Muscle layer of duodenum (tissue), 2 donors: ENCODE measurements around the gene SPTBN4.
"Not testable (repeated sequence)": the region's sequence is repeated elsewhere in the genome, so short reads cannot be mapped to it uniquely, and the experiment has no call there.

Source experiments
- H3K27ac ChIP-seq: one replicate; pipeline ENCODE4 v1.7.0; 2013; ENCODE audit warnings: mild to moderate bottlenecking, low read length
- H3K27me3 ChIP-seq: one replicate; pipeline ENCODE4 v1.7.0; 2013; ENCODE audit warnings: low read depth, mild to moderate bottlenecking, control low read depth, low read length
- H3K36me3 ChIP-seq, 2 donors: one replicate each; pipeline ENCODE4 v1.7.0; 2013; ENCODE audit warnings: low read length in 2 of 2, control low read depth in 1 of 2, mild to moderate bottlenecking in 1 of 2; ENCODE audit not compliant: insufficient read depth in 2 of 2, control insufficient read depth in 1 of 2
- H3K4me1 ChIP-seq, 2 donors: one replicate each; pipeline ENCODE4 v1.7.0; 2013; ENCODE audit warnings: low read length in 2 of 2, mild to moderate bottlenecking in 2 of 2, control low read depth in 1 of 2, moderate library complexity in 1 of 2; ENCODE audit not compliant: insufficient read depth in 2 of 2, control insufficient read depth in 1 of 2
- H3K4me3 ChIP-seq, 2 donors: one replicate each; pipeline ENCODE4 v1.7.0; 2013; ENCODE audit warnings: low read length in 2 of 2, low read depth in 1 of 2, mild to moderate bottlenecking in 1 of 2
- H3K9me3 ChIP-seq, 2 donors: one replicate each; pipeline ENCODE4 v1.7.0; 2013; ENCODE audit warnings: low read length in 2 of 2, control low read depth in 1 of 2, mild to moderate bottlenecking in 1 of 2; ENCODE audit not compliant: control insufficient read depth in 1 of 2
- donor health status: healthy.

The SPTBN4 gene

DNA sequence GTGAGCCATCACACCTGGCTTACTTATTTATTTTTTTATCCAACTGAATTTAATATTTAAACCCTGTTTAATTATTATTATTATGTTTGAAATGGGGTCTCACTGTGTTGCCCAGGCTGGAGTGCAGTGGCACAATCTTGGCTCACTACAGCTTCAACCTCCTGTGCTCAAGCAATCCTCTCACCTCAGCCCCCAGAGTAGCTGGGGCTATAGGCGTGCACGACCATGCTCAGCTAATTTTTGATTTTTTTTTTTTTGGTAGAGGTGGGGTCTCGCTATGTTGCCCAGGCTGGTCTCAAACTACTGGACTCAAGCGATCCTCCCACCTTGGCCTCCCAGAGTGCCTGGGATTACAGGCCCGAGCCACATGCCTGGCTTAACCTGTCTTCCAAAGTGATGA, 32.5 kb downstream of the SPTBN4 start:
- H3K36me3 ChIP-seq = peaks cover 0 to 15% of the 10 kb centered on the region in 2 donors

DNA sequence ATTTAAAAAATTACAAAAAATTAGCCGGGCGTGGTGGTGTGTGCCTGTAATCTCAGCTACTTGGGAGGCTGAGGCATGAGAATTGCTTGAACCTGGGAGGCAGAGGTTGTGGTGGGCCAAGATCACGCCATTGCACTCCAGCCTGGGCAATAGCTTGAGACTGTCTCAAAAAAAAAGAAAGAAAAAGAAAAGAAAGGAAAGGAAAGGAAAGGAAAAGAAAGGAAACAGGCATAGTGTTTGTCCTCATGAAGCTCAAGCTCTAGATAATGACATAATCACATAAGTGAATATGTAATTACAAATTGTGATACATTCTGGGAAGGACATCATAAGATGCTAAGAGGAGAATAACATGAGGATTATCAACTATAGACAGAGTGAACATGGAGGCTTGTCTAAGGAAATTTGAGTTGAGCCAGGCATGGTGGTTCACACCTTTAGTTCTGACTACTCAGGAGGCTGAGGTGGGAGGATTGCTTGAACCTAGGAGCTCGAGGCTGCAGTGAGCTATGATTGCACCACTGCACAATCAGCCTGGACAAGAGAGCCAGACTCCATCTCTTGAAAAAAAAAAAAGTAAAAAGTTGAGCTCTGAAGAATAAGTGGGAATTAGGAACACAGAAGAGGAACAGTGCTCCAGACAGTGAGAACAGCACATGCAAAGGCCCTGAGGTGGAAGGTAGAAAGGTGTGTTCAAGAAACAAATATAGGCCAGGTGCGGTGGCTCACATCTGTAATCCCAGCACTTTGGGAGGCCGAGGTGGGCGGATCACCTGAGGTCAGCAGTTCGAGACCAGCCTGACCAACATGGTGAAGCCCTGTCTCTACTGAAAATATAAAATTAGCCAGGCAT, 34.1 kb downstream of the SPTBN4 start:
- H3K4me3 ChIP-seq, H3K4me1 ChIP-seq, H3K9me3 ChIP-seq, H3K27ac ChIP-seq, H3K27me3 ChIP-seq: not testable (repeated sequence)
- peaks cover 0 to 10% of the 10 kb centered on the region in 2 donors for H3K36me3 ChIP-seq

More for the DNA sequence above, 32.5 kb downstream of the SPTBN4 start:
- H3K9me3 ChIP-seq = no peaks in the 10 kb centered on the region
- no peak overlapping the region for H3K27ac ChIP-seq
- H3K4me1 ChIP-seq = no peaks in the 10 kb centered on the region
- no peaks in the 10 kb centered on the region for H3K27me3 ChIP-seq
- no peak overlapping the region for H3K4me3 ChIP-seq

DNA sequence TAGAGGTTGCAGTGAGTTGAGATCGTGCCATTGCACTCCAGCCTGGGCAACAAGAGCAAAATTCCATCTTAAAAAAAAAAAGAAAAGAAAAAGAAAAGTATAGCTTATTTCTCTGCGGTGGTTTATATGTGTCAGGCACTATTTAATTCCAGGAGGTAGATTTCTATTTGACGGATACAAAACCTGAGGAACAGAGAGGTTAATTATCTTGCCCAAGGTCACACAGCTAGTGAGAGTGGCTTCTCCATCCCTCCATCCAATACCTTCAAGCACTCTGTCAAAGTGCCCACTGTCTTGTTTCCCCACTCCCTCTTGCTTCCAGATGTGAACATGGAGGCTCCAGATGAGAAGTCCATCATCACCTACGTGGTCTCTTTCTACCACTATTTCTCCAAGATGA, 34.8 kb downstream of the SPTBN4 start:
- H3K4me1 ChIP-seq = no peaks in the 10 kb centered on the region
- H3K27me3 ChIP-seq = no peaks in the 10 kb centered on the region
- H3K9me3 ChIP-seq = no peaks in the 10 kb centered on the region
- H3K27ac ChIP-seq = no peak overlapping the region
- H3K36me3 ChIP-seq = peaks cover 0 to 10% of the 10 kb centered on the region in 2 donors
- no peak overlapping the region for H3K4me3 ChIP-seq

DNA sequence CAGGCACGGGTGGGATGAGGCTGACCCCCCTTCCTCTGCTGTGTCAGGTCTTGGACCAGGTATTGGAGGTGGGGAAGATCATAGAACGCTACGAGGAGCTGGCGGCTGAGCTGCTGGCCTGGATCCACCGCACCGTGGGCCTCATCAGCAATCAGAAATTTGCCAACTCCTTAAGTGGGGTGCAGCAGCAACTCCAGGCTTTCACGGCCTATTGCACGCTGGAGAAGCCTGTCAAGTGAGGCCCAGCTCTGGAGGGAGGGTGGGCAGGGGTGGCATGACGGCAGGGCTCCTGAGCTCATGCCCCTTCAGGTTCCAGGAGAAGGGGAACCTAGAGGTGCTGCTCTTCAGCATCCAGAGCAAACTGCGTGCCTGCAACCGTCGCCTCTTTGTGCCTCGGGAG, 35.3 kb downstream of the SPTBN4 start:
- Histone ChIP-seq H3K27me3 (no peaks in the 10 kb centered on the region), H3K36me3 (peaks cover 0 to 9% of the 10 kb centered on the region in 2 donors), H3K27ac (no peak overlapping the region), H3K4me3 (no peak overlapping the region), H3K9me3 (no peaks in the 10 kb centered on the region), H3K4me1 (no peaks in the 10 kb centered on the region)

DNA sequence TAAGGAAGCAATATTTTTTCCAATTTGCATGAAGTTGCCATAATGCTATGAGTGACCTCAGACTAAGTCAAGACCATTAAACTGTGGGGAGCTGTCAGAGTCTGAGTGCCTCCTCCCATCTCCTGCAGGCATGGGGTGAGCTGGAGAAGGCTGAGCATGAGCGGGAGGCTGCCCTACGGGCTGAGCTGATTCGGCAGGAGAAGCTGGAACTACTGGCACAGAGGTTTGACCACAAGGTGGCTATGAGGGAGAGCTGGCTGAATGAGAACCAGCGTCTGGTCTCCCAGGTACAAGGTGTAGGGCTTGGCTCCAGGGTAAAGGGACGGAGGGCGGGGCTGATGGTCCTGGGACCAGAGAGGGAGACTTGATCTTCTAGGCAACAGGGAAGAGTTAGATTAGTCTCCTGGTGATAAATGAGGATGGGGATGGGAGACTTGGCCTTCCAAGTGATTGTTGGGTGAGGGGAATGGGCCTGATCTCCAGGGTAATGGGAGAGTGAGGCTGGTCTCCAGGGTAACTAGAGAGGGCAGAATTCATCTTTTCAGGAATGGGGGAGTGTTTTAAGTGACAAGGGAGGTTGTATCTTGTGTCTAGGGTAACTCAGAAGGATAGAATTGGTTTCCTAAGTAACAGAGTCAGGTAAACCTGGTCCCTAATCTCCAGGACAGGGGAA, 36.0 kb downstream of the SPTBN4 start:
- Histone ChIP-seq H3K9me3 (no peaks in the 10 kb centered on the region), H3K27me3 (no peaks in the 10 kb centered on the region), H3K27ac (no peak overlapping the region), H3K4me3 (no peak overlapping the region), H3K4me1 (no peaks in the 10 kb centered on the region), H3K36me3 (peaks cover 0 to 2% of the 10 kb centered on the region in 2 donors)

DNA sequence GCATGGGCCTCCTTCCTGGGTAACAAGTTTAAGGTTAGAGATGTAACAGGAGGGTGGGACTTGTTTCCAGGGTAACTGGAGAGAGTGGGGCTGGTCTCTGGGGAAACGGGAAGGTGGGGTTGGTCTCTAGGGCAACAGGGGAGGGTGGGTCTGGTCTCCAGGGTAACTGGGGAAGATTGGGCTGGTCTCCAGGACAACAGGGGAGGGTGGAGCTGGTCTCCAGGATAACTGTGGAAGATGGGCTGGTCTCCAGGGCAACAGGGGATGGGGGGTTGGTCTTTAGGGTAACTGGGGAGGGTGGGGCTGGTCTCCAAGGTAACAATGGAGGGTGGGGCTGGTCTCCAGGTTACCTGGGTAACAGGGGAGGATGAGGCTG, 36.5 kb downstream of the SPTBN4 start:
- H3K27me3 ChIP-seq = no peaks in the 10 kb centered on the region
- H3K27ac ChIP-seq = no peak overlapping the region
- no peak overlapping the region for H3K4me3 ChIP-seq
- H3K4me1 ChIP-seq = no peaks in the 10 kb centered on the region
- H3K9me3 ChIP-seq = no peaks in the 10 kb centered on the region
- H3K36me3 ChIP-seq = no peaks in the 10 kb centered on the region

DNA sequence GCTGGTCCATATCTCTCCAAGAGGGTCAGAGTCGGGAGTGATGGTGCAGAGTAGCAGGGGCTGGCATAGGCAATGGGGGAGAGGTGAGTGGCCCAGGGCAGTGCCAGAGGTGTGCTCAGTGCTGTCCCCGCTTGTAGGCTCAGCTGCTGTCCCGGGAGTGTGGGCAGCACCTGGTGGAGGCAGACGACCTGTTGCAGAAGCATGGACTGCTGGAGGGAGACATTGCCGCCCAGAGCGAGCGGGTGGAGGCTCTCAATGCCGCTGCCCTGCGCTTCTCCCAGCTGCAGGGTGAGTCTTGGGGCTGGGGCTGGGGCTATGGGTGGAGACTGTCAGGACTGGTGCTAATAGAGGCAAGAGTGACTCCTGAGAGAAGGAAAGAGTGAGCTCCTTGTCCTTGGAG, 39.3 kb downstream of the SPTBN4 start:
- Histone ChIP-seq H3K27me3 (no peaks in the 10 kb centered on the region), H3K4me3 (no peak overlapping the region), H3K36me3 (no peaks in the 10 kb centered on the region), H3K27ac (no peak overlapping the region), H3K9me3 (no peaks in the 10 kb centered on the region), H3K4me1 (no peaks in the 10 kb centered on the region)

DNA sequence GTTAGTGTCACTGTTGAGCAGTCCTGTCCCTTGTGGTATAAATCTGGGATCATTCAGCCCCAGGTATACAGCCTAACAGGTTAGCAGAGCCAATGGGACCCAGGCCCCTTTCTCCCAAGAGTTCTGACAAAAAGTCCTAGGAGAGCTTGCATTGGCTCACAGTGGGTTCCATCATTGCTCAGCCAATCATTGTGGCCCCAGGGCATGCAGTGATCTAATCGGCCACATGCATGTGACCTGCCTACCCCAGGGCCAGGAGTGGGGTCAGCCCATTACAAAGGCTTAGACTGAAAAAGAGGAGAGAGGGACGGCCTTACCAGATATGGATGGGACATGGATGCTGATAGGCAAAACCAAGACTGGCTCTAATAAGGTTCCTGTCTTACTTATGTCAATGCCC, 41.1 kb downstream of the SPTBN4 start:
- Histone ChIP-seq H3K27me3 (peaks cover 10% of the 10 kb centered on the region), H3K27ac (no peak overlapping the region), H3K9me3 (no peaks in the 10 kb centered on the region), H3K4me1 (peaks cover 0 to 6% of the 10 kb centered on the region in 2 donors), H3K4me3 (no peak overlapping the region), H3K36me3 (no peaks in the 10 kb centered on the region)

DNA sequence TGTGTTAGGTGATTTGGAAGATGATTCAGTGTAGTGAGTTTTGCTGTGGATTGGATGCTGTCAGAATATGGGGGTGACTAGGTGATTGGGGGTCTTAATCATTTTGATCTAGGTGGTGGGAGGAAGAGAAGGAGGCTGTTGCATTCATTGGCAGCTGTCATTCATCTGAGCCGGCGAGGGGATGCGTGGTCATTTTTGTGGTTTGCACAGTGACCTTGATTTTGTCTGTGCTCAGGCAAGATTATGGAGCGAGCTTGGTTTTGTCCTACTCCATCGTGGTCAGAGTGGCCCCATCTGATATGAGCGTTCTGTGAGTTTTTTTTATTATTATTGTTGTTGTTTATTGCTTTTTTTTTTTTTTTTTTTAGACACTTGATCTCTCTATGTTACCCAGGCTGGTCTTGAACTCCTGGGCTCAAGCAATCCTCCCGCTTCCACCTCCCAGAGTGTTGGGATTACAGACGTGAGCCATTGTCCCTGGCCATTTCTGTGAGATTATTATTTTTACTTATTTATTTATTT, 42.0 kb downstream of the SPTBN4 start:
- Histone ChIP-seq H3K27ac (no peak overlapping the region), H3K27me3 (peaks cover 16% of the 10 kb centered on the region), H3K4me1 (peaks cover 0 to 12% of the 10 kb centered on the region in 2 donors)

DNA sequence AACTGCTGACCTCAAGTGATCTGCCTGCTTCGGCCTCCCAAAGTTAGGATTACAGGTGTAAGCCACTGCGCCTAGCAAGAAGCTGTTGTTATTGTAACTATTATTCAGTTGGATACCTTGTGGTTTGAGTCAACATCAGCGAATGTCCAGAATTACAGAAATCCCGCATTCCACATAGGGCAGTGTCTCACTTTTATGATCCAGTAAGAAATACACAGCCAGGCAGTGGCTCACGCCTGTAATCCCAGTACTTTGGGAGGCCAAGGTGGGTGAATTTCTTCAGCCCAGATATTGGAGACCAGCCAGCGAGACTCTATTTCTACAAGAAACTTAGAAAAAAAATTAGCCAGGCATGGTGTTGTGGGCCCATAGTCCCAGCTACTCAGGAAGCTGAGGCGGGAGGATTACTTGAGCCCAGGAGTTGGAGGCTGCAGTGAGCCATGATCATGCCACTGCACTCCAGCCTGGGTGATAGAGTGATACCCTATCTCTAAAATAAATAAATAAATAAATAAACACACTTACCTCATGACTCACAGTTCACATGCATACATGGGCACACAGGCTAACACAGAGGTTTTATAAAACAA, 43.8 kb downstream of the SPTBN4 start:
- Histone ChIP-seq H3K9me3 (no peaks in the 10 kb centered on the region), H3K27ac (no peak overlapping the region), H3K4me3 (no peak overlapping the region), H3K4me1 (peaks cover 0 to 12% of the 10 kb centered on the region in 2 donors), H3K36me3 (no peaks in the 10 kb centered on the region), H3K27me3 (peaks cover 18% of the 10 kb centered on the region)

More for the DNA sequence above, 42.0 kb downstream of the SPTBN4 start:
- Histone ChIP-seq H3K36me3 (no peaks in the 10 kb centered on the region), H3K9me3 (no peaks in the 10 kb centered on the region), H3K4me3 (no peak overlapping the region)

DNA sequence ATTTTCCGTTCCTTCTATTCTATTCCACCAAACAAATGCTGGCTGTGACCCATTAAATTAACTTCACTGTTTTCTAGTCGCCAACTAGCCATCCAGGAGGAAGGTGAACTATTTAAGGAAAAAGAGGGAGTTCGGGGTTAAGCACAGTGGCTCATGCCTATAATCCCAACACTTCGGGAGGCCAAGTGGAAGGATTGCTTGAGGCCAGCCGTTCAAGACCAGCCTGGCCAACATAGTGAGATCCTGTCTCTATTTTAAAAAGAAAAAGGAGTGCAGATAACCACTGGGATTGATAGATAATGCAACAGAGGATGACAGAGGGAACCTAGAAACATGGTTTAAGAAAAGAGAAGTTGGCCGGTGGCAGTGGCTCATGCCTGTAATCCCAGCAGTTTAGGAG, 44.7 kb downstream of the SPTBN4 start:
- H3K27me3 ChIP-seq = peaks cover 18% of the 10 kb centered on the region
- peaks cover 0 to 12% of the 10 kb centered on the region in 2 donors for H3K4me1 ChIP-seq
- no peak overlapping the region for H3K4me3 ChIP-seq
- H3K36me3 ChIP-seq = no peaks in the 10 kb centered on the region
- no peak overlapping the region for H3K27ac ChIP-seq
- no peaks in the 10 kb centered on the region for H3K9me3 ChIP-seq
